HFF-Myc (cell line): ENCODE measurements around the gene TTC28.
"Not testable (repeated sequence)": the region's sequence is repeated elsewhere in the genome, so short reads cannot be mapped to it uniquely, and the experiment has no call there.

Experiments used
- DNase-seq: peaks from one replicate; pipeline ENCODE4 v3.0.0-alpha.2; 2011; ENCODE audit warnings: low read depth; ENCODE audit errors: extremely low read depth
- H3K4me3 ChIP-seq: replicated peaks from 2 replicates; pipeline ENCODE4 v1.5.1; 2011; ENCODE audit warnings: low read depth, mild to moderate bottlenecking, control low read depth, low read length
- CTCF ChIP-seq: IDR thresholded peaks from 2 replicates; pipeline ENCODE4 v1.5.1; 2012; ENCODE audit warnings: mild to moderate bottlenecking, low read depth, low read length, control low read depth; ENCODE audit errors: missing control alignments

Gene TTC28

GRCh38 chr22:28481725-28482124 is 197.9 kb downstream of the TTC28 start:
- no peak for TF ChIP-seq CTCF
- no peak overlapping the region for H3K4me3 ChIP-seq
- no peak for DNase-seq

DNA sequence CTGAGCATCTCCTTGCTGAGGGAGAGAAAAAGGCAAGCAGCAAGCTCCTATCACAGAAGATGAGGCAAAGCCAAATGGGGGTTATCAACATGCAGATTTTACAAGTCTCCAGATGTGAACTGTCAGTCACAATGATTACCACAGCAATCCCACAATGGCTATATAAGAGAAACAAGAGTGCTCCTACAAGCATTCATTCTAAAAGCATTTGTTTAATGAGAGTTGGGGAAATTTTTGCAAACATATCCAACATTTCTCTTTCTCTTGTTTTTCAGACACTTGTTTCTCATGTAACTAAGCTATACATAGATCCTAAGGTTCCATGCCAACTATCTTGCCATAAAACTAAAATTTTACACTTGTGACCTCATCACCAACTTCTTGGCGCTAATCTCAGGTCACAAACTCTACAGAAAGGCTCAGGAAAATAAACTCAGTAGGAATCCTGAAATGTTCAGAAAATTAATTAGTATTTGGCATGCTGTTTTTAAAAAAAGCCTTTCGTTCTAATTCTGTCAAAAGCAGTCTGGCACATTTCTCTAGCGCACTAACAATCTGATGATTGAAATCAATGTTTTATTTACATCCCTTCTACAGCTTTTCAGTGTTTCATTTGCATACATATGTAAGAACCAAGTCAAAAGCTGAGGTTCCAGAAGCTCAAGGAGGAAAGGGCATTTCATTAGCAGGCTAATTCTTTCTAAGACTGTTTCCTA is 199.5 kb downstream of the TTC28 start:
- H3K4me3 ChIP-seq = no peak overlapping the region
- DNase-seq = no peak
- no peak for TF ChIP-seq CTCF

DNA sequence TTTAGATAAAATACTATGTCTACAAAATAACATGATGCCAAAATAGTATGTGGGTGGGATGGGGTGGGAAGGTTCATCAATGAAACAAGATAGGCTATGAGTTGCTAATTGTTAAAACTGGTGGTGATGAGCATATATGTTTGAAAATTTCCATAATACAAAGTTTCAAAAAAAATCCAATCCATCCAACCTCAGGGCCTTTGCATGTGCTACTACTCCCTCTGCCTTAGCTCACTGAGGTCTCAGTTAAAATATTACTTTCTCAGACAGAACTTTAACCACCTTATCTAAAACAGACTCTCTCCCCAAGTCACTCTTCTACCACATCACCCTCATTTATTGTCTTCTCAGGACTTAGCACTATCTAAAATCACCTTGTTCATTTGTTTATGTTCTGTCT is 201.1 kb downstream of the TTC28 start:
- DNase-seq = no peak
- TF ChIP-seq CTCF = no peak
- H3K4me3 ChIP-seq = no peak overlapping the region

GRCh38 chr22:28477556-28477955 is 202.1 kb downstream of the TTC28 start:
- H3K4me3 ChIP-seq = no peak overlapping the region
- TF ChIP-seq CTCF = no peak
- DNase-seq = no peak

DNA sequence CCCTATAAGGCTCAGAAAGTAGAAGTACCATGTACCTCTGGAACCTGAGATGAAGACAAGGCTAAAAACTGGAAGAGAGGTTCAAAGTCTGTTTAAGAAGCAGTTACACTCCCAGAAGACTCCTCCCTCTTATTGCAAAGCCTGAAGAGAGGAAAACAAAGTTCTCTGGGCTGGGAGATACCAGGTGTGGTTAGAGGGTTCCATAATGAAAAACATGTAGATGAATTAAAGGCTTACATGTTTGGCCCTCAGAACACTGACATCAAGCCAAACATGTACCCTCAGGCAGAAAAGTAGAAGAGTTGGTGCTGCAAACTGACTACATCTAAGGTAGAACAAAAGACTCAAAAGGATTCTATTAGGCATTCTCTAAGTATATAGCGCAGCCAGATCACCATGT is 205.3 kb downstream of the TTC28 start:
- no peak for DNase-seq
- no peak overlapping the region for H3K4me3 ChIP-seq
- TF ChIP-seq CTCF = no peak

GRCh38 chr22:28473258-28473657 is 206.4 kb downstream of the TTC28 start:
- no peak overlapping the region for H3K4me3 ChIP-seq
- no peak for DNase-seq
- no peak for TF ChIP-seq CTCF

- not testable (repeated sequence) for H3K4me3 ChIP-seq, DNase-seq
These were observed 212.6 kb downstream of the TTC28 start for GRCh38 chr22:28467055-28467454.
